ENCODE measurements around the gene YY1AP1. TPM values are rescaled to one million over a fixed set of nuclear protein-coding genes. Genes with fewer than 3 reads are reported as not detected.
"Not testable (repeated sequence)": the region's sequence is repeated elsewhere in the genome, so short reads cannot be mapped to it uniquely, and the experiment has no call there.

YY1AP1 gene
- total RNA-seq, 1 donor from 2014 or later, result 25.3 TPM

GRCh38 chr1:155695072-155695471 is 6.5 kb upstream of the YY1AP1 start:
- no peak for DNase-seq (ENCODE audit: low read depth, low spot score)

GRCh38 chr1:155694167-155694566 is 5.6 kb upstream of the YY1AP1 start:
- DNase-seq (ENCODE audit: low read depth, low spot score), result no peak

GRCh38 chr1:155691992-155692528 is 3.5 kb upstream of the YY1AP1 start:
- DNase-seq (ENCODE audit: low read depth, low spot score), result no peak

- DNase-seq (ENCODE audit: low read depth, low spot score), result not testable (repeated sequence)
Measured at GRCh38 chr1:155689081-155689607, 570 bp upstream of the YY1AP1 start, which contains the start of gene DAP3. DAP3 (plus strand) TSS chr1:155689091; CDS start chr1:155709780, 20,689 bp downstream.

GRCh38 chr1:155687705-155688323 is 760 bp downstream of the YY1AP1 start:
- DNase-seq (ENCODE audit: low read depth, low spot score), result not testable (repeated sequence)

GRCh38 chr1:155681776-155682175 is 6.8 kb downstream of the YY1AP1 start:
- DNase-seq (ENCODE audit: low read depth, low spot score), result no peak

- DNase-seq (ENCODE audit: low read depth, low spot score), result no peak
Measured at GRCh38 chr1:155680531-155680930, 8.0 kb downstream of the YY1AP1 start.

- DNase-seq (ENCODE audit: low read depth, low spot score), result not testable (repeated sequence)
Measured at GRCh38 chr1:155678992-155679391, 9.6 kb downstream of the YY1AP1 start.

- DNase-seq (ENCODE audit: low read depth, low spot score), result no peak
Measured at GRCh38 chr1:155678027-155678426, 10.5 kb downstream of the YY1AP1 start.

GRCh38 chr1:155673003-155673402 is 15.6 kb downstream of the YY1AP1 start:
- no peak for DNase-seq (ENCODE audit: low read depth, low spot score)

GRCh38 chr1:155671750-155672149 is 16.8 kb downstream of the YY1AP1 start:
- no peak for DNase-seq (ENCODE audit: low read depth, low spot score)

GRCh38 chr1:155669233-155670162 is 19.1 kb downstream of the YY1AP1 start:
- DNase-seq (ENCODE audit: low read depth, low spot score), result no peak

- DNase-seq (ENCODE audit: low read depth, low spot score), result not testable (repeated sequence)
Measured at GRCh38 chr1:155661239-155661638, 27.3 kb downstream of the YY1AP1 start.

GRCh38 chr1:155657463-155657862 is 31.1 kb downstream of the YY1AP1 start:
- no peak for DNase-seq (ENCODE audit: low read depth, low spot score)

- no peak for DNase-seq (ENCODE audit: low read depth, low spot score)
Measured at GRCh38 chr1:155652951-155653350, 35.6 kb downstream of the YY1AP1 start.

- no peak for DNase-seq (ENCODE audit: low read depth, low spot score)
Measured at GRCh38 chr1:155651861-155652661, 36.5 kb downstream of the YY1AP1 start.

GRCh38 chr1:155650231-155650757 is 38.3 kb downstream of the YY1AP1 start:
- DNase-seq (ENCODE audit: low read depth, low spot score), result no peak

- no peak for DNase-seq (ENCODE audit: low read depth, low spot score)
Measured at GRCh38 chr1:155649676-155650075, 38.9 kb downstream of the YY1AP1 start.

- peak; percentile 78 for DNase-seq (ENCODE audit: low read depth, low spot score)
Measured at GRCh38 chr1:155648207-155649147, 40.1 kb downstream of the YY1AP1 start.

- no peak for DNase-seq (ENCODE audit: low read depth, low spot score)
Measured at GRCh38 chr1:155646307-155646706, 42.3 kb downstream of the YY1AP1 start.
